Stimulated activated naive CD8-positive, alpha-beta T cell treated with anti-CD3 and anti-CD28 coated beads, Interleukin-15, amount 100 ng/mL, for 72 hours (primary cell): ENCODE data around the gene CARD14.

Experiments
- ATAC-seq: fragments of 150-1000 bp; cut with Tn5 transposase; 2 replicates; pipeline ENCODE4 v1.10.0; 2021; ENCODE audit warnings: mild to moderate bottlenecking, moderate library complexity
- DNase-seq, 2 donors: peaks; one replicate each; pipeline ENCODE4 v3.0.0; 2021 to 2022
- H3K27ac Mint-ChIP-seq, 2 donors: one replicate each; pipeline ENCODE4 v1.8.0; 2022; ENCODE audit warnings: mild to moderate bottlenecking in 2 of 2, mixed read lengths in 2 of 2, moderate library complexity in 2 of 2
- H3K27me3 Mint-ChIP-seq: one replicate; pipeline ENCODE4 v1.8.0; 2022; ENCODE audit warnings: mixed read lengths
- H3K4me1 Mint-ChIP-seq: one replicate; pipeline ENCODE4 v1.8.0; 2022; ENCODE audit warnings: mild to moderate bottlenecking, mixed read lengths
- H3K4me3 Mint-ChIP-seq, 2 donors: one replicate each; pipeline ENCODE4 v1.8.0; 2022; ENCODE audit warnings: mild to moderate bottlenecking in 2 of 2, mixed read lengths in 2 of 2, moderate library complexity in 1 of 2
- H3K9me3 Mint-ChIP-seq, 2 donors: one replicate each; pipeline ENCODE4 v1.8.0; 2022; ENCODE audit warnings: mixed read lengths in 2 of 2

CARD14 gene

DNA sequence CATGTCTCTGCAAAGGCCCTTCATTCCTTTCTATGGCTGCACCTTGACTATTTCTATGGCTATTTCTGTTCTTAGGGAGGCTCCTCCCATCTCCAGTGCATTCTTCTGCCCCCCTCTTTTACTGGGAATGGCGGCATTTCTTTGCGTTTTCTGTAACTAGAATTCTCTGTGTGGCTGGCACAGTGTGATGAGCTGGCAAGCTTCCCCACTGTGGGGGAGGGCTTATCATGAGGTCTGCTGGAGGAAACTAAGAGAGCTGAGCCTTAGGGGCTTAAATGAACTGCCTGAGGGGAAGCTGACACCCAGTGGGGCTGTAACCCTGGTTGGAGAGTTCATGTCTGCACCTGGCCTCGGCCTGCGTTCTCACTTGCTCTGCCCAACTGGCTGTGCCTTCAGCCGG is 1.5 kb upstream of the CARD14 start:
- DNase-seq (no peak), ATAC-seq (no peak)
- Mint-ChIP-seq H3K27me3 (peaks cover 20% of the 10 kb centered on the region), H3K9me3 (no peaks in the 10 kb centered on the region), H3K27ac (peak overlapping the region in 1 of 2 donors; percentile 60), H3K4me3 (no peak overlapping the region), H3K4me1 (no peaks in the 10 kb centered on the region)

DNA sequence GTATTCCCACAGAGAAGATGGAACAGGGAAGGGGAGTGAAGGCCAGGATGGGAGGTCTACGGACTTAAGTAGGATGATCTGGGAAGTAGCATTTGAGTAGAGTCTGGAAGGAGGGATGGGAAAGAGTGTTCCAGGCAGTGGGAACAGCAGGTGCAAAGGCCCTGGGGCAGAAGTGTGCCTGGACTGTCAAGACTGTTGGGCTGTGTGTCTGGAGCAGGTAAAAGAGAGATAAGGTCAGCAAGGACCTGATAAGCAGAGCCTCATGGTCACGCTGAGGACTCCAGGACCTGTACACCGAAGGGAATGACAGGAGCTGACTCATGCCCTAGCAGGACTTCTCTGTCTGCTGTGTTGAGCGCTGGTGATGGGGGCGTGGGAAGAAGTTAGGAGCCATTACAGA is 723 bp upstream of the CARD14 start:
- Mint-ChIP-seq H3K9me3 (no peaks in the 10 kb centered on the region), H3K27ac (no peak overlapping the region), H3K4me1 (no peaks in the 10 kb centered on the region)

DNA sequence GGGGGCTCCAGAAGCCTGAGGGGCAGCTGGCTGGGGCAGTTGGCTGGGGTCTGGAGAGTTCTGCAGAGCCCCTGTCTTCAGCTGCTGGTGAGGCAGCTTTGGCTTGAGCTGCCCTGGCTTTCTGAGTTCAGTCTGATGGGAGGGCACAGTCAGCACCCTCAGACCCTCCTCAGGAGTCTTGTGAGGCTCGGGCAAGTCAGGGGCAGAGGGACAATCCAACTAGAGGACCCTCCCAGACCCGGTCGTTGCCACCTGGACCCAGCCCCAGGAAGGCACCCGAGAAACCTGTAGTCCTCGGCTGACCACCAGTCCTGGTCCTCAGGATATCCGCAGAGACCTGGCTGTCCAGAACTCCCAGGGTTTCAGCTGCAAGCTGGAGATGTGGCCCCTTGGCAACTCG is 1.9 kb downstream of the CARD14 start:
- DNase-seq (no peak), ATAC-seq (no peak)
- Mint-ChIP-seq H3K27me3 (peaks cover 20% of the 10 kb centered on the region), H3K4me3 (no peak overlapping the region), H3K9me3 (no peaks in the 10 kb centered on the region), H3K27ac (no peak overlapping the region), H3K4me1 (no peaks in the 10 kb centered on the region)

More for the DNA sequence above, 723 bp upstream of the CARD14 start:
- Mint-ChIP-seq H3K4me3 (no peak overlapping the region), H3K27me3 (peaks cover 17% of the 10 kb centered on the region)
- no peak for DNase-seq
- no peak for ATAC-seq

DNA sequence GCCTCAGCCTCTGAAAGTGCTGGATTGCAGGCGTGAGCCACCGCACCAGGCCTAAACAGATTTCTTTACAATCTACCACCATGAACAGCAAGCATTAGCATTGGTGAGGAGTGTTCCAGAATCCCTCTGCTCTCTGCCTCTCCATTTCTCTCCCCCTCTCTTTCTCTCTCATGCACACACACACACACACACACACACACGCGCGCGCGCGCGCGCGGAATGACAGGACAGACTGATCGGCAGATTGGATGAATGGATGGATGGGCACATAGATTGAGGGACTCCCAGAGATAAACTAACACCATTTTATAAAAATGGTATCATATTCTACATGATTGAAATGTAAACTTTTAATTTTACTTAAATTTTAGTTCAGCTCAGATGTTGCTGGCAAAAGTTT is 3.3 kb downstream of the CARD14 start:
- no peaks in the 10 kb centered on the region for H3K9me3 Mint-ChIP-seq
- DNase-seq (no peak), ATAC-seq (no peak)
- H3K4me3 Mint-ChIP-seq: no peak overlapping the region
- peaks cover 19% of the 10 kb centered on the region for H3K27me3 Mint-ChIP-seq
- H3K4me1 Mint-ChIP-seq: no peaks in the 10 kb centered on the region
- no peak overlapping the region for H3K27ac Mint-ChIP-seq

DNA sequence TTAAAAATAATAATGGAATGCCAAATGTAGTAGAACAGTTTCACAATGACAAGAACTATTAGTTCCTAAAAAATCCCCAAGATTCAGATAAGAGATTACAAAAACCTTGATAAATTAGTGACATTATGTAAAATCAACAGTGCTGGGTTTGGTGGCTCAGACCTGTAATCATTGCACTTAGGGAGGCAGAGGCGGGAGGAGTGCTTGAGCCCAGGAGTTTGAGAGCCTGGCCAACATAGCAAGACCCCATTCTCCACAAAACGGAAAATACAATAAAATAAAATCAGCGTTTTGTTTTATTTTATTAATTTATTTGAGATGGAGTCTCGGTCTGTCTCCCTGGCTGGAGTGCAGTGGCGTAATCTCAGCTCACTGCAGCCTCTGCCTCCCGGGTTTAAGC is 4.1 kb downstream of the CARD14 start:
- ATAC-seq: no peak
- Mint-ChIP-seq H3K4me3 (no peak overlapping the region), H3K27me3 (peaks cover 11% of the 10 kb centered on the region), H3K27ac (no peak overlapping the region), H3K9me3 (no peaks in the 10 kb centered on the region), H3K4me1 (no peaks in the 10 kb centered on the region)
- DNase-seq: no peak

DNA sequence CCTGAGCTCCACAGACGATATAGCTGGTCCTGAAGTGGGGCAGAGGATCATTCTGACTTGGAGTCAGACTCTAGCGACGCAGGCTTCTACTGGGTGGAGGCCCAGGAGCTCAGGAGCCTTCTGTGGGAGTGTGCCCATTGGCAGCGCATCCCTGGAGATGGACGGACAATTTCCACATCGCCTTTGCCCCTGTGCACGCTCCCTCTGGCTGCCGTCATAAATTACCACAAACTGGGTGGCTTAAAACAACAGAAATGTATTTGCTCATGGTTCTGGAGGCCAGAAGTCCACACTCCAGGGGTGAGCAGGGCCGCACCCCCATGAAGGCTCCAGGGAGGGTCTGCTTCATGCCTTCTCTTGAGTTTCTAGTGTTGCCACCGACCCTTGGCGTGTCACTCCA is 6.9 kb downstream of the CARD14 start:
- Mint-ChIP-seq H3K9me3 (no peaks in the 10 kb centered on the region), H3K27me3 (peaks cover 7% of the 10 kb centered on the region), H3K4me3 (no peak overlapping the region), H3K4me1 (no peaks in the 10 kb centered on the region), H3K27ac (no peak overlapping the region)
- DNase-seq (no peak), ATAC-seq (no peak)

DNA sequence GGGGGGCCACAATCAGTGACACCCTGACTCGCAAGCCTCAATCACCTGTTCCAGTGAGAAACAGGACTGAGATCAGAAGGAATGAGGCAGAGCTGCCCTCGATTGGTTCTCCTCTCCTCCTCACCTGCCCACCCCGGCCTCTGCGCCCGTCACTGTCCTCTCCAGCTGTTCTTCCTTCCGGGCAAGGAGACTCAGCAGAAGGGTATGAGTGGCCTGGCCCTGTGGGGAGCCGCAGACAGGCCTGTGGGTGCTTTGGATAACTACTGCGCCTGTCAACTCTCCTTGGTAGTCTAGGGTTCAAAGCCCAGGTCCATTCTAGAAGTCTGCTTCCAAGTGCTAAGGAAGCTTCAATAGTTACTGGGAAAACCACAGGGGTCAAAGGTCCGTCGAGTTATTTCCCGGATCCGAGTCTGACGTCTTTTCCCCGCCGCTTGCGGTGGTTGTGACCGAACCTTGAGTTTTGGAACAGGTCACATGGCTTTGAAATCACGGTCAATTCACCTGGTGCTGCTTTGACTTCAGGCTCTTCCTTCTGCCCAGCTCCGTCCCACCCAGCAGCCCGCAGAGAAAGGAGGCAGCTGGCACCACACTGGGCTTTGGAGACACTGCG is 8.3 kb downstream of the CARD14 start:
- DNase-seq: no peak
- no peaks in the 10 kb centered on the region for H3K4me1 Mint-ChIP-seq
- ATAC-seq: no peak
- no peaks in the 10 kb centered on the region for H3K9me3 Mint-ChIP-seq
- no peak overlapping the region for H3K27ac Mint-ChIP-seq
- no peak overlapping the region for H3K4me3 Mint-ChIP-seq
- H3K27me3 Mint-ChIP-seq: peaks cover 7% of the 10 kb centered on the region

DNA sequence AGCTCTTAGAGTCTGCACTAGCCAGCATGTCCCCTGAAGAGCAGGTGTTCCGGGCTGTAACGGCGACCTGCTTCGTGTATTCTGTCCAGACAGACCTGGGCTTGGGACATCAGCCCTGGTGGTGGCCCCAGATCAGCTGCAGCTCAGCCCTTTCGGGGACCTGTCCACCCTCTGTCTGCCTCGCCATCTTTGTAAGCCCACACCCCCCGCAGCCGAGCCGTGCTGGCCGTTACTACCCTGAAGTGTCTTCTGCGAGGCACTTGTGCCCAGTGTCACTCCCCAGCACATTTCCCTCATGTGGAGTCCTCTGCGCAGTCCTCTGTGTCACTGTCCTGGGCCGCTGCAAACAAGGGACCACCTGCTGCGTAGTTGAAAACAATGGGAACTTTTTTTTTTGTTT is 10.4 kb downstream of the CARD14 start:
- H3K4me3 Mint-ChIP-seq: no peak overlapping the region

DNA sequence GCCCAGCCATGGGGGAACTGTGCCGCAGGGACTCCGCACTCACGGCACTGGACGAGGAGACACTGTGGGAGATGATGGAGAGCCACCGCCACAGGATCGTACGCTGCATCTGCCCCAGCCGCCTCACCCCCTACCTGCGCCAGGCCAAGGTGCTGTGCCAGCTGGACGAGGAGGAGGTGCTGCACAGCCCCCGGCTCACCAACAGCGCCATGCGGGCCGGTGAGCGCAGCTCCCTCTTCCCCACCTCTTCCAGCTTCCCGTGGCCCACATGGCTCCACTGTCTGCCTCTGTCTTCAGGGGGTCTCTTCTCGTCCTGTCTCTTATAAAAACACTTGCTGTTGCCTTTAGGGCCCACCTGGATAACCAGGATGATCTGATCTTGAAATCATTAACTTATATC is 11.6 kb downstream of the CARD14 start:
- DNase-seq: no peak
- no peak for ATAC-seq
- Mint-ChIP-seq H3K27ac (no peak overlapping the region), H3K4me3 (no peak overlapping the region), H3K27me3 (no peaks in the 10 kb centered on the region), H3K9me3 (no peaks in the 10 kb centered on the region), H3K4me1 (no peaks in the 10 kb centered on the region)

More for the DNA sequence above, 10.4 kb downstream of the CARD14 start:
- peaks cover 5% of the 10 kb centered on the region for H3K27me3 Mint-ChIP-seq
- H3K27ac Mint-ChIP-seq: no peak overlapping the region
- H3K9me3 Mint-ChIP-seq: no peaks in the 10 kb centered on the region
- ATAC-seq: no peak
- DNase-seq: no peak
- H3K4me1 Mint-ChIP-seq: no peaks in the 10 kb centered on the region

DNA sequence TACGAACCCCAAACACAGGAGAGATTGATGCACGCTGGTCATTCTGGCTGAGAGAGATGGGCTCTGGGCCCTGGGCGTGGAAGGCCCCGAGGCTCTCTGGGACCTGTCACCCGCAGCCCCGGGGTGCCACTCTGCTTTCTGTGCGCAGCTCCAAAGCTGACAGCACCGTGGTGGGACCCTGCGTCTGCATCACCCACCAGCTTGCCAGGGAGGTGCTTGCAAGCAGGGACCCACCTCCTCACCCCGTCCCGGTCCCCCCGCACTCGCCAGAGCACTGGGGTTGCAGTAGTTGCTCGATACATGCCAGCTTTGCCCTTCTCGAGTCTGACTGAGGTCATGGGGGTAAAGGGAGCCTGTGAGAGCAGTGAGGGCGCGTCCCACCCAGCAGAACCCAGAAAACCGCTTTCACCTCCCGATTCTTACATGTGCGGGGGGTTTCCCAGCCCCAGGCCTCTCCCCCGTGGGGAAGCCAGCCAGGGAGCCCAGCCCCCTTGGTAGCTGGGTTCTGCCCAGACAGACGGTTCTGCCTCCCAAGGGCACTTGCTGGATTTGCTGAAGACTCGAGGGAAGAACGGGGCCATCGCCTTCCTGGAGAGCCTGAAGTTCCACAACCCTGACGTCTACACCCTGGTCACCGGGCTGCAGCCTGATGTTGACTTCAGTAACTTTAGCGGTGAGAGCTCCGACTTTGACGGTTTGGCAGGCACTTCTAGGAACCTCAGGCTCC is 12.5 kb downstream of the CARD14 start:
- ATAC-seq (no peak), DNase-seq (no peak)
- Mint-ChIP-seq H3K27me3 (no peaks in the 10 kb centered on the region), H3K27ac (no peak overlapping the region), H3K4me1 (no peaks in the 10 kb centered on the region), H3K4me3 (no peak overlapping the region), H3K9me3 (no peaks in the 10 kb centered on the region)

DNA sequence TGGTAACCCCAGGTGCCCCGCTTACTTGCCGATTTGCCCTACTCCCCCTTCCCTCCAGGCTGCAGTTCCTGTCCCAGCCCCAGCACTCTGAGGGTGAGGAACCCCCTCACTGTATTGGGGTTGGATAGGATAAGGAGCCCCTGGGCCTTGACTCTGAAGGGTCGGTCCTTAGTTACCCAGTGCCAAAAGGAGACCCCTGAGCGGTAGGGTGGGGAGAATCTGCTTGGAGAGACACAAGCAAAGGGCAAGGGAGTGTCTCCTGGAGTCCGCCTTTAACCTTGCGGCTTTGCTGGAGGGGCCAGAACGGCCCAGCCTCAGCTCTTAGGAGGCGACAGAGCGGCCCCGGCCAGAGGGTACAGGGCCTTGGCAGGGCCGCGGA is 13.0 kb downstream of the CARD14 start:
- no peaks in the 10 kb centered on the region for H3K4me1 Mint-ChIP-seq
- DNase-seq: no peak
- H3K27ac Mint-ChIP-seq: no peak overlapping the region
- no peaks in the 10 kb centered on the region for H3K27me3 Mint-ChIP-seq
- H3K9me3 Mint-ChIP-seq: no peaks in the 10 kb centered on the region
- no peak for ATAC-seq
- H3K4me3 Mint-ChIP-seq: no peak overlapping the region

DNA sequence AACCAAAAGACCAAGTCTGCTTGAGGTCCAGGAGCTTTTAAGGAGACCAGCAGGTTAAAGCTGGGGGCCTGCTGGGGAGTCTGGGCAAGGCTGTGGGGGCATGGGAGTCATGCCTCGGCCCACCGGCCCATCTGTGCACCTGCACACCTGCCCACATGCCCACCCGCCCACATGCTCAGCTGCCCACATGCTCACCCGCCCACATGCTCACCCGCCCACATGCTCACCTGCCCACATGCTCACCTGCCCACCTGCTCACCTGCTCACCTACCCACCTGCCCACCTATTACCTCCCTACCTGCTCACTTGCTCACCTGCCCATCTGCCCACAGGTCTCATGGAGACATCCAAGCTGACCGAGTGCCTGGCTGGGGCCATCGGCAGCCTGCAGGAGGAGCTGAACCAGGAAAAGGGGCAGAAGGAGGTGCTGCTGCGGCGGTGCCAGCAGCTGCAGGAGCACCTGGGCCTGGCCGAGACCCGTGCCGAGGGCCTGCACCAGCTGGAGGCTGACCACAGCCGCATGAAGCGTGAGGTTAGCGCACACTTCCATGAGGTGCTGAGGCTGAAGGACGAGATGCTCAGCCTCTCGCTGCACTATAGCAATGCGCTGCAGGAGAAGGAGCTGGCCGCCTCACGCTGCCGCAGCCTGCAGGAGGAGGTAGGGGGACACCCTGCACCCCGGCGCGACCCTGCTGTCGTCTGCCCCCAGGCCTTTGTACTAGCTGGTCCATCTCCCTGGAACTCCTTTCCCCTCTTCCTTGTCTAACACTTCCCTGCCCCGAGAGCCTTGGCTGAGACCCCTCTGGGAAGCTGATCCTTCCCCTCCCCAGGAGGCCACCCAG is 14.0 kb downstream of the CARD14 start:
- Mint-ChIP-seq H3K27ac (peak overlapping the region in 1 of 2 donors; percentile 93), H3K9me3 (no peaks in the 10 kb centered on the region), H3K4me3 (no peak overlapping the region), H3K4me1 (no peaks in the 10 kb centered on the region), H3K27me3 (no peaks in the 10 kb centered on the region)
- ATAC-seq (no peak), DNase-seq (no peak)

DNA sequence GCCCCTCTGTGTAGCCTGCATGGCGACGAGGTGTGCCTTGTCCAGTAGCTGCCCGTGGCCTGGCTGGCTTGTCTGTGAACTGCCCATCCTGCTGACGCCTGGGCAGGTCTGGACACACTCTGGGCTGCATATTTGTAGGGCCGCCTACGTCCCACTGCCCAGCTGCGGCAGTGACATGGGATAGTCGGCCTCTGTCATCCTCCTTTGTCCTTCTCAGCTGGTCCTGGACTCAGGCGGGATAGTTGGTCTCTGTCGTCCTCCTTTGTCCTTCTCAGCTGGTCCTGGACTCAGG is 14.5 kb downstream of the CARD14 start:
- H3K27me3 Mint-ChIP-seq: no peaks in the 10 kb centered on the region
- no peaks in the 10 kb centered on the region for H3K9me3 Mint-ChIP-seq
- peak overlapping the region in 1 of 2 donors; percentile 93 for H3K27ac Mint-ChIP-seq
- DNase-seq (no peak), ATAC-seq (no peak)
- H3K4me3 Mint-ChIP-seq: no peak overlapping the region
- H3K4me1 Mint-ChIP-seq: no peaks in the 10 kb centered on the region

DNA sequence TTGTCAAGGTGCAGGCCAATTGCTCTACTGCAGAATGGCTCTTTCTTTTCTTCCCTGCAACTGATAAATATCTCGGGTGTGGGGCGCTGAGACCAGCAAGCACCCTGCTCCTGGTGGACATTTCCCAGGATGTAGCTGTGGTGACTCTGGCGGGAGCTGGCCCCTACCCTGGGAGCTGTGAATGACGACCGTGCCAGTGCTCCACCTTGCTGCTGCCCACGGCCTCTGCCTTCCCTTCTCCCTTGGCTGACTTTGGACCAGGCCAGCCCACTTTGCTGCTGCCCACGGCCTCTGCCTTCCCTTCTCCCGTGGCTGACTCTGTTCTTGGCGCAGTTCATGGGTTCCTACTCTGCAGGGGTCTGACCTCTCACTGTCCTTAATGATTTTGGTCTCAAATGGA is 16.1 kb downstream of the CARD14 start:
- Mint-ChIP-seq H3K27ac (no peak overlapping the region), H3K4me1 (no peaks in the 10 kb centered on the region)

DNA sequence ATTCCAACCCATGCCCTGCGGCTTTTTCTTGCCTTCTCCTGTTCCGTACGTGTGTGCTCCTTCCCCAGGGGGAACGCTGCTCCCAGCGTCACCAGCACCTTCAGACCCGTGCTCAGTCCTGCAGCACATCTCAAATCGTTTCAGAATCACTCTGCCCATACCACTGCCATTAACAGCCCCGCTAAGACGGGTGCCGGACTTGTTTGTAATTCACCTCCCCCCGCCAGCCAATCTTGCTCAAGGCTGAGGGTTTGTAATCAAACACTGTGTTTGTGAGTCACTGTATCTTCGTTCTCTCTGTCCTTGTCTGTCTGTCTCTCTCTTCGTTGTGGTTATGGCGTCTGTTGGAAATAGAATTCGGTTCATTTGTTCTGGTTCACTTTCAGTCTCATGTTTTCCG is 17.3 kb downstream of the CARD14 start:
- Mint-ChIP-seq H3K27ac (no peak overlapping the region), H3K4me1 (no peaks in the 10 kb centered on the region), H3K4me3 (no peak overlapping the region), H3K27me3 (peaks cover 16% of the 10 kb centered on the region), H3K9me3 (no peaks in the 10 kb centered on the region)
- DNase-seq (no peak), ATAC-seq (no peak)

More for the DNA sequence above, 16.1 kb downstream of the CARD14 start:
- ATAC-seq (no peak), DNase-seq (no peak)
- Mint-ChIP-seq H3K27me3 (peaks cover 5% of the 10 kb centered on the region), H3K4me3 (no peak overlapping the region), H3K9me3 (no peaks in the 10 kb centered on the region)

DNA sequence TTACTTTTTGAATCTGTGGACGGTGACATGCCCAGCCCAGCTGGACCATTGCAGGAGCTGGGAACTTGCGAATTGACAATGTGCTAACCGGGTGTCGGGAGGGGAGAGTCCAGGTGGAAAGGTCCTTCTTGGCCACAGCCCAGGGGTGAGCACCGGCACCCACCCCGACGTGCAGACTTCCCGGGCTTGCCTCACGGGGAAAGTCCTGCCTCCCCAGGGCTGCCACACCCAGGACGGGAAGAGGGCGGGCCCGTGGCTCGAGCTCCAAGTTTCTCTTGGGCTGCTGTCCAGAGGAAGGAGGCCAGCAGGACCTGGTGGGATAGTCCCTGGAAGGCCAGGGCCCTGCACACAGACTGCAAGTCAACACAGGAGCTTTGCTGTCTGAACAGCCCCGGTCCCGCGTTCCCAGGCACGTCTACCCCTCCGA is 17.7 kb downstream of the CARD14 start:
- peaks cover 20% of the 10 kb centered on the region for H3K27me3 Mint-ChIP-seq
- ATAC-seq (no peak), DNase-seq (no peak)
- no peaks in the 10 kb centered on the region for H3K4me1 Mint-ChIP-seq
- no peaks in the 10 kb centered on the region for H3K9me3 Mint-ChIP-seq
- no peak overlapping the region for H3K27ac Mint-ChIP-seq
- H3K4me3 Mint-ChIP-seq: no peak overlapping the region
